ENCODE data around the gene LEF1.

Gene LEF1

GRCh38 chr4:108181704-108182103 is 13.0 kb upstream of the LEF1 start:
- no peak for DNase-seq (ENCODE audit: low read depth)
- no peak overlapping the region for H3K4me3 ChIP-seq (ENCODE audit: low read depth, low read length)

GRCh38 chr4:108180513-108180912 is 11.8 kb upstream of the LEF1 start:
- H3K4me3 ChIP-seq (ENCODE audit: low read depth, low read length) = no peak overlapping the region
- DNase-seq (ENCODE audit: low read depth) = no peak

- DNase-seq (ENCODE audit: low read depth) = no peak
- no peak overlapping the region for H3K4me3 ChIP-seq (ENCODE audit: low read depth, low read length)
These were observed 7.2 kb upstream of the LEF1 start for GRCh38 chr4:108175966-108176365.

GRCh38 chr4:108174856-108175255 is 6.1 kb upstream of the LEF1 start:
- no peak overlapping the region for H3K4me3 ChIP-seq (ENCODE audit: low read depth, low read length)
- no peak for DNase-seq (ENCODE audit: low read depth)

GRCh38 chr4:108173599-108174057 is 4.9 kb upstream of the LEF1 start:
- peak overlapping the region; percentile 52 for H3K4me3 ChIP-seq (ENCODE audit: low read depth, low read length)
- no peak for DNase-seq (ENCODE audit: low read depth)

- no peak for DNase-seq (ENCODE audit: low read depth)
- H3K4me3 ChIP-seq (ENCODE audit: low read depth, low read length) = peak overlapping the region; percentile 52
These were observed 4.2 kb upstream of the LEF1 start for GRCh38 chr4:108172753-108173598.

GRCh38 chr4:108172231-108172752 is 3.6 kb upstream of the LEF1 start:
- DNase-seq (ENCODE audit: low read depth) = no peak
- H3K4me3 ChIP-seq (ENCODE audit: low read depth, low read length) = peak overlapping the region; percentile 52

GRCh38 chr4:108171339-108172230 is 2.9 kb upstream of the LEF1 start:
- no peak for DNase-seq (ENCODE audit: low read depth)
- H3K4me3 ChIP-seq (ENCODE audit: low read depth, low read length) = no peak overlapping the region

- DNase-seq (ENCODE audit: low read depth) = no peak
- H3K4me3 ChIP-seq (ENCODE audit: low read depth, low read length) = no peak overlapping the region
These were observed 2.1 kb upstream of the LEF1 start for GRCh38 chr4:108170631-108171338.

GRCh38 chr4:108169664-108170063 is 932 bp upstream of the LEF1 start:
- DNase-seq (ENCODE audit: low read depth) = no peak
- no peak overlapping the region for H3K4me3 ChIP-seq (ENCODE audit: low read depth, low read length)

GRCh38 chr4:108168160-108168670 is 517 bp downstream of the LEF1 start:
- H3K4me3 ChIP-seq (ENCODE audit: low read depth, low read length) = peak overlapping the region; percentile 65
- no peak for DNase-seq (ENCODE audit: low read depth)

GRCh38 chr4:108166441-108167315 is 2.1 kb downstream of the LEF1 start:
- no peak for DNase-seq (ENCODE audit: low read depth)
- peak overlapping the region; percentile 65 for H3K4me3 ChIP-seq (ENCODE audit: low read depth, low read length)

GRCh38 chr4:108166038-108166437 is 2.7 kb downstream of the LEF1 start:
- no peak for DNase-seq (ENCODE audit: low read depth)
- no peak overlapping the region for H3K4me3 ChIP-seq (ENCODE audit: low read depth, low read length)

GRCh38 chr4:108165586-108165985 is 3.1 kb downstream of the LEF1 start:
- no peak for DNase-seq (ENCODE audit: low read depth)
- H3K4me3 ChIP-seq (ENCODE audit: low read depth, low read length) = no peak overlapping the region

- DNase-seq (ENCODE audit: low read depth) = no peak
- H3K4me3 ChIP-seq (ENCODE audit: low read depth, low read length) = no peak overlapping the region
These were observed 5.4 kb downstream of the LEF1 start for GRCh38 chr4:108163351-108163750.

GRCh38 chr4:108160741-108161352 is 7.9 kb downstream of the LEF1 start:
- no peak for DNase-seq (ENCODE audit: low read depth)
- no peak overlapping the region for H3K4me3 ChIP-seq (ENCODE audit: low read depth, low read length)

- DNase-seq (ENCODE audit: low read depth) = no peak
- no peak overlapping the region for H3K4me3 ChIP-seq (ENCODE audit: low read depth, low read length)
These were observed 8.9 kb downstream of the LEF1 start for GRCh38 chr4:108159845-108160244.

- no peak overlapping the region for H3K4me3 ChIP-seq (ENCODE audit: low read depth, low read length)
- DNase-seq (ENCODE audit: low read depth) = no peak
These were observed 11.1 kb downstream of the LEF1 start for GRCh38 chr4:108157655-108158054.

All from skeletal muscle cell (primary cell).